ENCODE measurements around the gene ITGB1BP2.
"Not testable (repeated sequence)": the region's sequence is repeated elsewhere in the genome, so short reads cannot be mapped to it uniquely, and the experiment has no call there.

ITGB1BP2 gene

DNA sequence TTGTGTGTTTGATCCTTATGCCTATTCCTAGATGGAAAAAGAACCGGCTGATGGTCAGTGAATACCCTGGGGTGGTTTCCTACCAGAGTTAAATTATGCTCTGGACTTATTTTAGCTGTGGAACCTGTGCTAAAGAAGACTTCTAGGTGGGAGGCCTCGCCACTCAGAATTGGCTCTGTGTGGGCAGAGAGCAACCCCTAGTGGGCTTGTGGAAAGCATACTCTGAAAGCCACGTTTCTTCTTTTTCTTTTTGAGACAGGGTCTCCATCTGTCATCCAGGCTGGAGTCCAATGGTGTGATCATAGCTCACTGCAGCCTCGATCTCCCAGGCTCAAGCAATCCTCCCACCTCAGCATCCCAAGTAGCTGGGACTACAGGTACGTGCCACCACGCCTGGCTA, 48.3 kb downstream of the ITGB1BP2 start:
- not testable (repeated sequence) for H3K9ac ChIP-seq (ENCODE audit: low read length in 5 of 5); H3K4me1 ChIP-seq (ENCODE audit: control insufficient read depth in 5 of 5, insufficient read depth in 5 of 5, low read length in 5 of 5); H3K9me3 ChIP-seq (ENCODE audit: control insufficient read depth in 5 of 5, low read length in 5 of 5); H3K27ac ChIP-seq (ENCODE audit: low read depth, low read length); H3K27me3 ChIP-seq (ENCODE audit: control insufficient read depth in 5 of 5, insufficient read depth in 4 of 5, low read length in 5 of 5); H3K4me3 ChIP-seq (ENCODE audit: low read depth in 1 of 5, low read length in 5 of 5); H3K36me3 ChIP-seq (ENCODE audit: control insufficient read depth in 5 of 5, insufficient read depth in 5 of 5, low read length in 5 of 5)

DNA sequence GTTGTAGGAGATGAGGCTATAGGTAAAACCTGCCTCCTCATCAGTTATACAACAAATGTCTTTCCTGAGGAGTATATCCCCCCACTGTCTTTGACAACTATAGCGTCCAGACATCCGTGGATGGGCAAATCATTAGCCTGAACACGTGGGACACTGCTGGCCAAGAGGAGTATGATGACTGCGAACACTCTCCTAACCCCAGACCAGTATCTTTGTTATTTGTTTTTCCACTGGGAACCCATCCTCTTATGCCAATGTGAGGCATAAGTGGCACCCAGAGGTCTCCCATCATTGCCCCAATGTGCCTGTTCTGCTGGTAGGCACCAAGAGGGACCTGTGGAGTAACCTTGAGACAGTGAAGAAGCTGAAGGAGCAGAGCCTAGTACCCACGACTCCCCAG, 50.9 kb downstream of the ITGB1BP2 start:
- not testable (repeated sequence) for H3K27ac ChIP-seq (ENCODE audit: low read depth, low read length); H3K4me1 ChIP-seq (ENCODE audit: control insufficient read depth in 5 of 5, insufficient read depth in 5 of 5, low read length in 5 of 5); H3K4me3 ChIP-seq (ENCODE audit: low read depth in 1 of 5, low read length in 5 of 5); H3K27me3 ChIP-seq (ENCODE audit: control insufficient read depth in 5 of 5, insufficient read depth in 4 of 5, low read length in 5 of 5); H3K9ac ChIP-seq (ENCODE audit: low read length in 5 of 5); H3K9me3 ChIP-seq (ENCODE audit: control insufficient read depth in 5 of 5, low read length in 5 of 5); H3K36me3 ChIP-seq (ENCODE audit: control insufficient read depth in 5 of 5, insufficient read depth in 5 of 5, low read length in 5 of 5)

All from subcutaneous abdominal adipose tissue (tissue), 5 donors.